DOHH2 (cell line): ENCODE results near the gene RHBDF2.

Experiments used
- EZH2phosphoT487 ChIP-seq: fragments of 200-600 bp; sonication (generic); IDR thresholded peaks from 2 replicates; pipeline ENCODE4 v1.6.1; 2017; ENCODE audit warnings: borderline replicate concordance, mild to moderate bottlenecking, antibody characterized with exemption, low read length, moderate library complexity, mixed read lengths
- TF ChIP-seq, protein P1 (sequence below): fragments of 200-600 bp; sonication (generic); IDR thresholded peaks from one replicate; pipeline ENCODE4 v1.5.1; 2014; ENCODE audit warnings: antibody characterized with exemption, mild to moderate bottlenecking, low read depth, low read length; ENCODE audit not compliant: poor library complexity, severe bottlenecking

GRCh38 chr17:76547642-76548202 is 46.5 kb upstream of the RHBDF2 start:
- TF ChIP-seq, protein P1, sequence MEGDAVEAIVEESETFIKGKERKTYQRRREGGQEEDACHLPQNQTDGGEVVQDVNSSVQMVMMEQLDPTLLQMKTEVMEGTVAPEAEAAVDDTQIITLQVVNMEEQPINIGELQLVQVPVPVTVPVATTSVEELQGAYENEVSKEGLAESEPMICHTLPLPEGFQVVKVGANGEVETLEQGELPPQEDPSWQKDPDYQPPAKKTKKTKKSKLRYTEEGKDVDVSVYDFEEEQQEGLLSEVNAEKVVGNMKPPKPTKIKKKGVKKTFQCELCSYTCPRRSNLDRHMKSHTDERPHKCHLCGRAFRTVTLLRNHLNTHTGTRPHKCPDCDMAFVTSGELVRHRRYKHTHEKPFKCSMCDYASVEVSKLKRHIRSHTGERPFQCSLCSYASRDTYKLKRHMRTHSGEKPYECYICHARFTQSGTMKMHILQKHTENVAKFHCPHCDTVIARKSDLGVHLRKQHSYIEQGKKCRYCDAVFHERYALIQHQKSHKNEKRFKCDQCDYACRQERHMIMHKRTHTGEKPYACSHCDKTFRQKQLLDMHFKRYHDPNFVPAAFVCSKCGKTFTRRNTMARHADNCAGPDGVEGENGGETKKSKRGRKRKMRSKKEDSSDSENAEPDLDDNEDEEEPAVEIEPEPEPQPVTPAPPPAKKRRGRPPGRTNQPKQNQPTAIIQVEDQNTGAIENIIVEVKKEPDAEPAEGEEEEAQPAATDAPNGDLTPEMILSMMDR = no peak
- no peak for TF ChIP-seq EZH2phosphoT487
